Activated T-helper 2 cell treated with anti-CD3 and anti-CD28 coated beads, Interferon-gamma antibody, Interleukin-2, Interleukin-4, amounts not matched to agents 10 μg/mL and 5 μg/mL and 100 μg/mL, durations not matched to agents 14 hours and 24 hours and 36 hours (primary cell): Measurements from ENCODE around the gene USH2A. TPM values are rescaled to one million over a fixed set of nuclear protein-coding genes. Genes with fewer than 3 reads are reported as not detected.

Experiments used
- DNase-seq: peaks from one replicate; pipeline ENCODE4 v3.0.0; 2021; ENCODE audit warnings: low spot score
- H3K27ac Mint-ChIP-seq: one replicate; pipeline ENCODE4 v1.8.0; 2021; ENCODE audit warnings: mixed read lengths
- H3K27me3 Mint-ChIP-seq: one replicate; pipeline ENCODE4 v1.8.0; 2021; ENCODE audit warnings: low read depth, mixed read lengths
- H3K36me3 Mint-ChIP-seq: one replicate; pipeline ENCODE4 v1.8.0; 2021; ENCODE audit warnings: low read depth, mixed read lengths
- H3K4me1 Mint-ChIP-seq: one replicate; pipeline ENCODE4 v1.8.0; 2021; ENCODE audit warnings: low read depth, mixed read lengths
- H3K4me3 Mint-ChIP-seq: one replicate; pipeline ENCODE4 v1.8.0; 2021; ENCODE audit warnings: low read depth, mild to moderate bottlenecking, moderate library complexity, mixed read lengths
- H3K9me3 Mint-ChIP-seq: one replicate; pipeline ENCODE4 v1.8.0; 2021; ENCODE audit warnings: mixed read lengths
- intact Hi-C: fragments of 100-400 bp; cut with micrococcal nuclease; formaldehyde crosslinking; loops from one replicate; pipeline ENCODE4 v1.15.1; 2023
- total RNA-seq: library from RNA; stranded (reverse); gene quantifications from 2 replicates; pipeline ENCODE4 v1.2.3, GENCODE V29; 2022

USH2A gene
- total RNA-seq, 1 donor from 2014 or later = not detected

GRCh38 chr1:216055004-216055403, 368.2 kb downstream of the USH2A start:
- Mint-ChIP-seq H3K27me3 (no peaks in the 10 kb centered on the region), H3K36me3 (no peaks in the 10 kb centered on the region)

GRCh38 chr1:216054600-216054999, 368.6 kb downstream of the USH2A start:
- Mint-ChIP-seq H3K9me3 (peaks cover 11% of the 10 kb centered on the region), H3K4me3 (no peak overlapping the region), H3K27me3 (no peaks in the 10 kb centered on the region), H3K4me1 (no peaks in the 10 kb centered on the region), H3K36me3 (no peaks in the 10 kb centered on the region), H3K27ac (no peak overlapping the region)
- intact Hi-C loops = no loop called here
- DNase-seq = no peak

More at GRCh38 chr1:216055004-216055403, 368.2 kb downstream of the USH2A start:
- Mint-ChIP-seq H3K9me3 (peaks cover 7% of the 10 kb centered on the region), H3K4me1 (no peaks in the 10 kb centered on the region), H3K27ac (no peak overlapping the region), H3K4me3 (no peak overlapping the region)
- DNase-seq = no peak
- intact Hi-C loops = no loop called here

- peaks cover 16% of the 10 kb centered on the region for H3K9me3 Mint-ChIP-seq
- H3K27ac Mint-ChIP-seq = no peak overlapping the region
- no peak overlapping the region for H3K4me3 Mint-ChIP-seq
- DNase-seq = no peak
- H3K36me3 Mint-ChIP-seq = no peaks in the 10 kb centered on the region
- no peaks in the 10 kb centered on the region for H3K27me3 Mint-ChIP-seq
- H3K4me1 Mint-ChIP-seq = no peaks in the 10 kb centered on the region
- intact Hi-C loops = no loop called here
Observed at GRCh38 chr1:216051071-216051470, 372.2 kb downstream of the USH2A start.

GRCh38 chr1:216049741-216050430, 373.4 kb downstream of the USH2A start:
- intact Hi-C loops = no loop called here
- Mint-ChIP-seq H3K27ac (no peak overlapping the region), H3K9me3 (peaks cover 16% of the 10 kb centered on the region), H3K4me3 (no peak overlapping the region), H3K36me3 (no peaks in the 10 kb centered on the region), H3K4me1 (no peaks in the 10 kb centered on the region), H3K27me3 (no peaks in the 10 kb centered on the region)
- DNase-seq = no peak

GRCh38 chr1:216047811-216048572, 375.3 kb downstream of the USH2A start:
- Mint-ChIP-seq H3K27ac (no peak overlapping the region), H3K4me1 (no peaks in the 10 kb centered on the region), H3K27me3 (no peaks in the 10 kb centered on the region), H3K36me3 (no peaks in the 10 kb centered on the region), H3K4me3 (no peak overlapping the region), H3K9me3 (peaks cover 16% of the 10 kb centered on the region)
- DNase-seq = no peak
- intact Hi-C loops = no loop called here

GRCh38 chr1:216046336-216046735, 376.9 kb downstream of the USH2A start:
- Mint-ChIP-seq H3K36me3 (no peaks in the 10 kb centered on the region), H3K27ac (no peak overlapping the region), H3K9me3 (peaks cover 16% of the 10 kb centered on the region), H3K27me3 (no peaks in the 10 kb centered on the region), H3K4me3 (no peak overlapping the region), H3K4me1 (no peaks in the 10 kb centered on the region)
- no peak for DNase-seq
- intact Hi-C loops = no loop called here

- Mint-ChIP-seq H3K9me3 (peaks cover 11% of the 10 kb centered on the region), H3K4me3 (no peak overlapping the region), H3K27ac (no peak overlapping the region), H3K36me3 (no peaks in the 10 kb centered on the region), H3K4me1 (no peaks in the 10 kb centered on the region), H3K27me3 (no peaks in the 10 kb centered on the region)
- no peak for DNase-seq
- intact Hi-C loops = no loop called here
Observed at GRCh38 chr1:216045400-216045799, 377.8 kb downstream of the USH2A start.

GRCh38 chr1:216044538-216044937, 378.7 kb downstream of the USH2A start:
- no peaks in the 10 kb centered on the region for H3K27me3 Mint-ChIP-seq
- no peaks in the 10 kb centered on the region for H3K4me1 Mint-ChIP-seq
- H3K27ac Mint-ChIP-seq = no peak overlapping the region
- no peaks in the 10 kb centered on the region for H3K36me3 Mint-ChIP-seq
- DNase-seq = no peak
- intact Hi-C loops = no loop called here
- peaks cover 5% of the 10 kb centered on the region for H3K9me3 Mint-ChIP-seq
- H3K4me3 Mint-ChIP-seq = no peak overlapping the region

GRCh38 chr1:216034506-216034905, 388.7 kb downstream of the USH2A start:
- no peak overlapping the region for H3K4me3 Mint-ChIP-seq
- DNase-seq = no peak
- no peaks in the 10 kb centered on the region for H3K9me3 Mint-ChIP-seq
- H3K27ac Mint-ChIP-seq = no peak overlapping the region
- intact Hi-C loops = no loop called here
- H3K27me3 Mint-ChIP-seq = no peaks in the 10 kb centered on the region
- no peaks in the 10 kb centered on the region for H3K36me3 Mint-ChIP-seq
- no peaks in the 10 kb centered on the region for H3K4me1 Mint-ChIP-seq

GRCh38 chr1:216032961-216033614, 390.2 kb downstream of the USH2A start:
- intact Hi-C loops = no loop called here
- Mint-ChIP-seq H3K9me3 (no peaks in the 10 kb centered on the region), H3K27ac (no peak overlapping the region), H3K4me3 (no peak overlapping the region), H3K27me3 (no peaks in the 10 kb centered on the region), H3K4me1 (no peaks in the 10 kb centered on the region), H3K36me3 (no peaks in the 10 kb centered on the region)
- DNase-seq = no peak

GRCh38 chr1:216032284-216032683, 391.0 kb downstream of the USH2A start:
- no peaks in the 10 kb centered on the region for H3K4me1 Mint-ChIP-seq
- no peaks in the 10 kb centered on the region for H3K36me3 Mint-ChIP-seq
- no peaks in the 10 kb centered on the region for H3K9me3 Mint-ChIP-seq
- intact Hi-C loops = no loop called here
- no peaks in the 10 kb centered on the region for H3K27me3 Mint-ChIP-seq
- no peak overlapping the region for H3K27ac Mint-ChIP-seq
- no peak for DNase-seq
- no peak overlapping the region for H3K4me3 Mint-ChIP-seq

GRCh38 chr1:216028631-216029030, 394.6 kb downstream of the USH2A start:
- no peak overlapping the region for H3K4me3 Mint-ChIP-seq
- no peak overlapping the region for H3K27ac Mint-ChIP-seq
- H3K36me3 Mint-ChIP-seq = no peaks in the 10 kb centered on the region
- no peaks in the 10 kb centered on the region for H3K9me3 Mint-ChIP-seq
- DNase-seq = no peak
- H3K4me1 Mint-ChIP-seq = no peaks in the 10 kb centered on the region
- H3K27me3 Mint-ChIP-seq = no peaks in the 10 kb centered on the region
- intact Hi-C loops = no loop called here

GRCh38 chr1:216024546-216024945, 398.7 kb downstream of the USH2A start:
- intact Hi-C loops = no loop called here
- Mint-ChIP-seq H3K4me1 (no peaks in the 10 kb centered on the region), H3K27me3 (no peaks in the 10 kb centered on the region), H3K36me3 (no peaks in the 10 kb centered on the region), H3K27ac (no peak overlapping the region), H3K9me3 (peaks cover 10% of the 10 kb centered on the region), H3K4me3 (no peak overlapping the region)
- no peak for DNase-seq
